GM19324 (cell line): ENCODE results near the gene IFI44.

Experiments
- ATAC-seq: cut with Tn5 transposase; IDR thresholded peaks from one replicate; pipeline ENCODE4 v1.9.1; 2021; ENCODE audit warnings: mild to moderate bottlenecking, moderate library complexity; ENCODE audit not compliant: unreplicated experiment, low FRiP score

IFI44 gene, protein sequence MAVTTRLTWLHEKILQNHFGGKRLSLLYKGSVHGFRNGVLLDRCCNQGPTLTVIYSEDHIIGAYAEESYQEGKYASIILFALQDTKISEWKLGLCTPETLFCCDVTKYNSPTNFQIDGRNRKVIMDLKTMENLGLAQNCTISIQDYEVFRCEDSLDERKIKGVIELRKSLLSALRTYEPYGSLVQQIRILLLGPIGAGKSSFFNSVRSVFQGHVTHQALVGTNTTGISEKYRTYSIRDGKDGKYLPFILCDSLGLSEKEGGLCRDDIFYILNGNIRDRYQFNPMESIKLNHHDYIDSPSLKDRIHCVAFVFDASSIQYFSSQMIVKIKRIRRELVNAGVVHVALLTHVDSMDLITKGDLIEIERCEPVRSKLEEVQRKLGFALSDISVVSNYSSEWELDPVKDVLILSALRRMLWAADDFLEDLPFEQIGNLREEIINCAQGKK

DNA sequence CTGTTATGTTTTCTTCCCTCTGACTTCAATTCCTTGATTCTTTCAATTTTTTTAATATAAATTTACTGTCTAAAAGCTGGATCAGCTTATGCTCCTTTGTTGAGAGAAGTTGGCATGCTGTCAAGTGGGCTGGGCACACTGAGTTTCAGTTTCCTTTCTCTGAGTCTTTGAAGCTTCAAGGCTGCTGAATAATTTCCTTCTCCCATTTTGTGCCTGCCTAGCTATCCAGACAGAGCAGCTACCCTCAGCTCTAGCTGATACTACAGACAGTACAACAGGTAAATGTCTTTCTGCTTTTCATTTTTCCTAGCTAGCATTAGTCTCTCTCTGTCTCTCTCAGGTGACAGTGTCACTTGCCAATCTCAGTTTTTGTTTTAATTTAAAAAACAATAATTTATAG, at the start of gene IFI44:
Gene IFI44 (plus strand): TSS at position 204 of the 400 bp plus-strand sequence. CDS start 365 bp downstream, outside the sequence.
- ATAC-seq, result peak; percentile 82

DNA sequence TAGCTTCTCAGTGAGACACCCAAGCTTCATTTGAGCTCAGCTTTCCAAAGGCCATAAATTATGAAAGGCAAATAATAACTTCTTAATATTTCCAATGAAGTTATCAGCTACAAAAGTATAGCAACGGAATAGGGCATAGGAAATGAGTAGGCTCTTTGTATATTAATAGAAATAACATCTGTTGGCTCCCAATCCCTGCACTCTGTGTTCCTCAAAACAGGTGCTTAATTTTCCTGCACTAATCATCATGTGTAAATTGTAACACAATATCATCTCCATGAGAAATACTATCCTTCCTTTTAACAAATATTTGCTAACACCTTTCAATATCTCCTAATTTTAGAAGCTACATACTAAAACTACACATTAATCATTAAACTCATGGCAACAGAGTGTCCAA, 48.6 kb upstream of the IFI44 start:
- ATAC-seq, result no peak

DNA sequence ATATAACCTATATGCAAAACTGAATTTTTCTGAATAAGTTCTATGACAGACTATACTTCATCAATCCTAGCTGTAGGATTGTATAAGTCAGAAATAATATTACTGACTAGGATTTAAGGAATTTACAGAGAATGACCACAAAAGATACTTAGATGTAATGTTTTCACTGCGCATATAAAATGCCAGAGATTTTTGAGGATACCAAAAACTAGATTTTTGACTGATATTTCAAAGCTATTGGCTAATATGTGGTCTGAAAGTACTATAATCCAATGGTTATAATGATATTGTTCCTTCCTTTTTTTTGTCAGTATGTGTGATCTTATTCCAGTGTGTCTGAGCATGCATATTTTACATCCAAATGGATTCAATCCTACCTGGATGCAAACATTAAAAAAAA, 46.4 kb upstream of the IFI44 start:
- ATAC-seq, result no peak

DNA sequence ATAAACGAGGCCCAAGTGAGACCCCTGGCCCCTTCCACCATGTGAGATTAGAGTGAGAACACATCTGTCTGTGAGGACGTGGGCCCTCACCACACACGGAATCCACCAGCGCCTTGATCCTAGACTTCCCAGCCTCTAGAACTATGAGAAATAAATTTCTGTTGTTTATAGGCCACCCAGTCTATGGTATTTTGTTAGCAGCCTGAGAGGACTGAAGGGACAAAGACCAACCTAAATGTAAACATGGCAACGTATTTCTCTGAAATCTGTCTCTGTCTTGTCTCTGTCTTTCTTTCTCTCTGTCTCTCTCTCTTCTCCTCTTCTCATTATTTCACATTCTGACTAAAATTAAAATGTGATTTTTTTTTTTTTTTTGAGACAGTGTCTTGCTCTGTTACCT, 45.0 kb upstream of the IFI44 start:
- ATAC-seq, result no peak

DNA sequence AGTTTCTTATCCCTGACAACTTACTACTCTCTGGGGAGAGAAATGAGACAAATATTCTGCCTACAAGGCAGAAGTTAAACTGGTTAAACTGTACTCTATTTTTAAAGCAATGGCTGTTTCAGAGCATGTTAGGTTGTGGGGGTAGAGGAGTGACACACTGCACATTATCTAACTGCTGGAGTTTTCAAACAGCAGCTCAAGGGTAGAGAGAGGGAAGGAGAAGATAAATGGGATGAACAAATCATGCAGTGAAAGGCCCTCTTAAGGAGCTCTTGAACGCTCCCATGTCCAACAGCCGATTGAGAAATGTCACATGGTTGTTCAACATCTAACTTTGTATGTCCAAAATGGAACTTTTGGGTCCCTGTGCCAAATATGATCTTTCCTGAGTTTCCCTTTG, 43.4 kb upstream of the IFI44 start:
- no peak for ATAC-seq

DNA sequence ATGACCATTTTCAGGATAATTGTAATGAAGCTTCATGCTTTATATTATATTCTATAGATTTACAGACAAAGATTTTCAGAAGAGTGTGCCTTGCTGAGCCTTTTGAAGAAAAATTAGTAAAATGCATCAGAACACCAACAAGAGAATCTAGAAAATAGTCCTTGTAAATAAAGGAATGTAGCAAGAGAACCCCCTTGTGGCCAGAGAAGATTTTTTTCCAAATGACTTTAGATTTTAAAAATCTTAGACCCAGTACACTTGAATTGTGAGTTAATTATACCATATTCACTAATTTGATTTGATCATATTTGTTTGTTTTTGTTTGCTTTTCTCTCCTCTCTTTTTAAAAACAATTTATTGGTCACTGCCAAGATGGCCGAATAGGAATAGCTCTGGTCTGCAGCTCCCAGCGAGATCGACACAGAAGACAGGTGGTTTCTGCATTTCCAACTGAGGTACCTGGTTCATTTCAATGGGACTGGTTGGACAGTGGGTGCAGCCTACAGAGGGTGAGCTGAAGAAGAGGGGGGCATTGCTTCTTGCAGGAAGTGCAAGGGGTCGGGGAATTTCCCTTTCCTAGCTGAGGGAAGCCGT, 42.2 kb upstream of the IFI44 start:
- no peak for ATAC-seq

DNA sequence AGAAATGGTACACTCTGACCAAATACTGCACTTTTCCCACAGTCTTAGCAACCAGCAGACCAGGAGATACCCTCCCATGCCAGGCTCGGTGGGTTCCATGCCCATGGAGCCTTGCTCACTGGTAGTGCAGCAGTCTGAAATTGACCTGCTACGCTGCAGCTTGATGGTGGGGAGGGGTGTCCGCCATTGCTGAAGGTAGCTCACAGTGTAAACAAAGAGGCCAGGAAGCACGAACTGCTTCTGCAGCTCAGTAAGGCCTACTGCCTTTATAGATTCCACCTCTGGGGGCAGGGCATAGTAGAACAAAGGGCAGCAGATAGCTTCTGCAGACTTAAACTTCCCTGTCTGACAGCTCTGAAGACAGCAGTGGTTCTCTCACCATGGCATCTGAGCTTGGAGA, 41.7 kb upstream of the IFI44 start:
- no peak for ATAC-seq

DNA sequence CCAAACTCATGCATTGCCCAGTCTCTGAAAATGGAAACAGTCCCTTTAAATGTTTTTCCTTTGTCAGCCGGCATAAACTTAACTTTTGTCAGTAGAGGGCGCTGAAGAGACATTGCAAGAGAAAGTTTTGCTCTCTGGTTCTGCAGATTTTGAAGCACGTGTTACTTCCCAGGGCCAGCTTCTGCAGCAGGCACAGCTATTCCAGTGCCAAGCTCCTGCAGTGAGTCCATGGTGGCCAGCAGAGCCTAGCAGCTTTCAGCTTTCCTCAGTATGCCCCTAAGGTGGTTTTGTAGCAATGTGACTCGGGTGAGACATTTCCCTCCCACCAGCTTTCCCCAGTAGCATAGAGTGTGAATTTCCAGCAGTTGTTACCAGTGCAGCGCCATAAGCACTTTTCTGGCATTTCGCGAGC, 32.0 kb upstream of the IFI44 start:
- peak; percentile 56 for ATAC-seq

DNA sequence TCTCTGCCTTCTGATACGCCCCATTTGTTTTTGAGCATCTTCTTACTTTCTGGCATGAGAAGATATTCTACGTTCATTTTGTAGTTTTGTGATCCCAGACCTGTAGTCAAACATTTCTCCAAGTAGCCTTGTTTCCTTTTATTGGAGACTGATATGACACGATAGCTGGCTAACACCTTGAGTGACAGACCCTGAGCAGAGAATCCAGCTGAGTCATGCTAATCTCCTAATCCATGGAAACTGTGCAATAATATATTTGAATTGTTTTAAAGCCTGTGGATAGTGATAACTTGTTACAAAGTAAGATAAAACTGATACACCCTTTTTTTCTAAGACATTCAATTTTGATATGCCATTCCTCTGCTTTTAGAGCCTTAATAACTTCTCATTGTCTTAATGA, 30.6 kb upstream of the IFI44 start:
- no peak for ATAC-seq

DNA sequence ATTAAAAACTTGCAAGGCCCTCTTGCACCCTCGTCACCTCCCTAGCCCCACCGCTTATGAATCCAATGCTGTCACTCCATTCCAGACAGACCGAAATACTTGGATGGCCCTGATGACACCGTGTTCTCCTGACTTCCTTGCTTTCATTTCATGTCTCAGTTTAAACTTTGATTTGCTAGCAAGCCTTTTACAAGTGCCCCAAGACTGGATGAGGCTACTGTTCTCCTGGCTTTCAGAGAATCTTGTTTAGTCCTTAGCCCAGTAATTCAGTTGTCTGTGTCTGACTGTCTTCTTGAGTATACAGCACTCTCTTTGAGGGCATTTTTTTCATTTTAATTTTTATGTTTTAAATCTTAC, 30.2 kb upstream of the IFI44 start:
- peak; percentile 1 for ATAC-seq

DNA sequence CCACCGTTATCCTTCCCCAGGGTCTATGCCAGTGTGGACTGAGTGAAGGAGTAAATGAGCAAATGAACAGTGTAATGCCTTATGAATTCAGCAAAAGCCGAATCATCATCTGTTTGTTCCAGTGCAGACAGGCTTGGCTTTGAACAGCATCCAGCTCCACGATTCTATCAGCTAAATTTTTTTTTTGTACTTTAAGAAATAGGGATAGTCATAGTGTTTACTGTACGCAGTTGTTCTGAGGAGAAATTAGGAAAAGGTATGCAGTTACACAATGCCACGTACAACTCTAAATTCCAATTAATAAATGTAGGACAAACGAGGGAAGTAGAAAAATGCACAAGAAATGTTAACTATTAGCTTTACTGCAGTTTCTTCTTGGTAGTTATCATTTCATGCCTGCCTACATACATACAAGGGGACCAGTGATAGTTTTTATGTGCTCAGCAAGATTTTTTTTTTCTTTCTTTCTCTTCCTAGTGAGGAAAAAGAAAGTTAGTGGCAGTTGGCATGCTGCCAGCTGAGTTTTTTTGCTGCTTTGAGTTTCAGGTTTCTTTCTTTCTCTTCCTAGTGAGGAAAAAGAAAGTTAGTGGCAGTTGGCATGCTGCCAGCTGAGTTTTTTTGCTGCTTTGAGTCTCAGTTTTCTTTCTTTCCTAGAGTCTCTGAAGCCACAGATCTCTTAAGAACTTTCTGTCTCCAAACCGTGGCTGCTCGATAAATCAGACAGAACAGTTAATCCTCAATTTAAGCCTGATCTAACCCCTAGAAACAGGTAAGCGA, 29.6 kb upstream of the IFI44 start, which contains the start of gene IFI44L:
Gene IFI44L (plus strand): TSS at position 646 of the 777 bp plus-strand sequence. CDS start 7,468 bp downstream, outside the sequence.
- peak; percentile 55 for ATAC-seq

DNA sequence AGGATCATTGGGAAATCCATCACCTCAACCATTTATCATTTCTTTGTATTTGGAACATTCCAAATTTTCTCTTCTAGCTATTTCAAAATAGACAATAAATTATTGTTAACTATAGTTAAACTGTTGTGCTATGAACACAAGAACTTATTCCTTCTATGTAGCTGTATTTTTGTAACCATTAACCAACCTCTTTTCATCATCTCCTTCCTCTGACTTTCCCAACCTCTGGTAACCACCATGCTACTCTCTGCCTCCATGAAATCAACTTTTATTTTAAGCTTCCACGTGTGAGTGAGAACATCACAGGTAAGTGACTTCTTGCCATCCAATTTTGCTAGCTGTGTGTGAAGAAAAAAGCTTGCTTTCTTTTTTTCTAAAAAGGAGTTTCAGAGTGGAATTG, 29.0 kb upstream of the IFI44 start:
- no peak for ATAC-seq

DNA sequence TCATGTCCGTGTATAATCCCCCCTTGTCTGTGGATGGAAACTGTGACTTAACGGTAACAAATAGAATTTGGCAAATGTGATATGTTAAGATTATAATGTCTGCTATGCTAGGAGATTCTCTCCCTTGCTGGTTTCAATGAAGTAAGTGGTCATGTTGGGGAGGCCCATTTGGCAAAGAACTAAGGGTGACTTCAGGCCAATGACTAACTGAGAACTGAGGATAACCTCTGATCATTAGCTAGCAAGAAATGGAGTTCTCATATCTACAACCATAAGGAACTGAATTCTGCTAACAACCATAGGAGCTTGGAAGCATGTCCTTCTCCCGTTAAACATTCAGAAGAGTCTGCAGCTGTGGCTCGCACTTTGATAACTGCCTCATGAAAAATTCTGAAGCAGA, 27.1 kb upstream of the IFI44 start:
- no peak for ATAC-seq

DNA sequence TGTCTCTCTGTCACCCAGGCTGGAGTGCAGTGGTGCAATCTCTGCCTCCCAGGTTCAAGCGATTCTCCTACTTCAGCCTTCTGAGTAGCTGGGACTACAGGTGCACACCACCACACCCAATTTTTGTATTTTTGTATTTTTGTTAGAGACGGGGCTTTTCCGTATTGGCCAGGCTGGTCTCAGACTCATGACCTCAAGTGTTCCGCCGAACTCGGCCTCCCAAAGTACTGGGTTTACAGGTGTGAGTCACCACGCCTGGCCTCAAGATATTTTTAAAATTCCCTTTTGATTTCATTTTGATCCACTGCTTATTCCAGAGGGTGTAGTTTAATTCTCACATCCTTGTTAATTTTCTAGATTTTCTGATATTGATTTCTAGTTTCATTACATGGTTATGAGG, 25.6 kb upstream of the IFI44 start:
- ATAC-seq, result no peak

DNA sequence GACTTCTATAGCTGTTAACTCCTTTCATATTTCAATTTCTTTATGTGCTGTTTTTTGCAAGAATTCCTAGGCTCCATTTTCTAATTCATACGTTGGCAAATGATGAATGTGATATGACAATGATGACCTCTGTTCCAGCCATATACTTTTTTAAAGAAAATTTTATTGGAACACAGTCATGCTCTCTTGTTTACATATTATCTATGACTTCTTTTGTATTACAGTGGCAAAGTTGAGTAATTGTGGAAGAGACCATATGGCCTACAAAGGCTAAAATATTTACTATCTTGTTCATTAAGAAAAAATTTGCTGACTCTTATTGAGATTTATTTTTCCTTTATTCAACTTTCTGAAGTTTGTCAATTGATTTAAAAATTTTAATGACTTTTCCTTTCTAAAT, 22.3 kb upstream of the IFI44 start:
- ATAC-seq, result no peak

DNA sequence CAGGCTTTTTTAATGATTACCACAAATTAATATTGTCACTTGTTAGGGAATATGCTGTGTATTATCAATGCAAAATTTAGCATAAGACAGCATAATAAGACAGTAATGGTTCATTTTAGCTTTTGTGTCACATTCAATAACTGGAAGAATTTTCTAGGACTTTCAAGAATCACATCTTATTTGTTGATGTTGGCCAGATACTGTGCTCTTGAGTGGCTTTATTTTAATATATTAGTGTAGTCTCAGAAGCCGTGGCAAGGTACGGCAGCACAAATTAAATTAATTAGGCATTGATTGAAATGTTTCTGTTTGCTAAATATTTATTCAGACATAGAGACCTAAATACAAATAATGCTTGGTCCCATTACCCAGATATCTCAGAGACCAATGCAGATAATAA, 19.0 kb upstream of the IFI44 start:
- ATAC-seq, result no peak

DNA sequence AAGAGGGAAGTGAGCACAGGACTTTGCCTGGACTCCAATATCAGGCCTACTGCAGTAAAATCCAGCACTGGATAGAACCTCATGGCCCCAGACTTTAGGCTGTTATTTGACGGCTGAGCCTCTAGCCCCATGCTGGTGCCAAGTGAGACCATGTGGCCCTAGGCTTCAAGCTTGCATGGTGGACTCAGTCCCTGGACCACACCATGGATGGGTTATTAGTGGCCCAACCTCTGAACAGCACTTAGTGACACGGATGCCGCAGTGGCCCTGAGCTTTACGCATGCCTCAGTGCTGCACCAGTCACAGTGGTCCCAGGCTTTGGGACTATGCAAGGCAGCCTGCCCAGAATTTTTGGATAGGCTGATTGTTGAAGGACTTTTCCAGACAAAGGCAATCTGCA, 16.4 kb upstream of the IFI44 start:
- no peak for ATAC-seq

DNA sequence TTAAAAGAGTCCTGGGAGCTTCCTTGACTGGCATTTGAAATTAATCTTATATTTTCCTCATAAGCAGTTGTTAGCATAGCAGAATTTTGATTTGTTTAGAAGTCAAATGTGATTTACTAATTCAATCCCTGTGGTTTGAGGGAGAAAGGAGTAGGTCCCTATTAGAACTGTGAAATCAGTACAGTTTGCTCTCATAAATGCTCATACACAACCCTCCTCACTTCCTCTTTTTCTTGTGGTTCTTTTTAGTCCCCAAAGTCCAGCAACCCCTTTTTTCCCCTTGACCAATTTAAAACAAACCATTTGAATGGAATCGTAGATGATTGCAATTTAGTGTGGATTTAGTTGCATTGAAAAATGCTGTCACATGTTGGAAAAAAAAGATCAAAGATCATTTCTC, 9.2 kb upstream of the IFI44 start:
- no peak for ATAC-seq

DNA sequence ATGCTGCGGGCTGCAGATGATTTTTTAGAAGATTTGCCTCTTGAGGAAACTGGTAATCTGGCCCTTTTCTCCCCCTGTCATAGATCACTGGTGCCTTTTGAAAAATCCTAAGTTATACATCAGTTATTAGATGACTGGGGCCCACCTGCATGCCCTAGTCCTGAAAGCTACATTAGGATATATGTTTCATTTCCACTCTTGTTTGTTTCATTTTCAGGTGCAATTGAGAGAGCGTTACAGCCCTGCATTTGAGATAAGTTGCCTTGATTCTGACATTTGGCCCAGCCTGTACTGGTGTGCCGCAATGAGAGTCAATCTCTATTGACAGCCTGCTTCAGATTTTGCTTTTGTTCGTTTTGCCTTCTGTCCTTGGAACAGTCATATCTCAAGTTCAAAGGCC, 8.1 kb upstream of the IFI44 start:
- ATAC-seq, result no peak

DNA sequence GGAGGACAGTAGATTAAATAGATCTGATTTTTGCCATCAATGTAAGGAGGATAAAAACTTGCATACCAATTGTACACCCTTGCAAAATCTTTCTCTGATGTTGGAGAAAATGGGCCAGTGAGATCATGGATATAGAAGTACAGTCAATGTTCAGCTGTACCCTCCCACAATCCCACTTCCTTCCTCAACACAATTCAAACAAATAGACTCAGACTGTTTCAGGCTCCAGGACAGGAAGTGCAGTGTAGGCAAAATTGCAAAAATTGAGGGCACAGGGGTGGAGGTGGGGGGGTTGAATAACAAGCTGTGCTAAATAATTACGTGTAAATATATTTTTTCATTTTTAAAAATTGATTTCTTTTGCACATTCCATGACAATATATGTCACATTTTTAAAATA, 3.9 kb upstream of the IFI44 start:
- ATAC-seq, result no peak

DNA sequence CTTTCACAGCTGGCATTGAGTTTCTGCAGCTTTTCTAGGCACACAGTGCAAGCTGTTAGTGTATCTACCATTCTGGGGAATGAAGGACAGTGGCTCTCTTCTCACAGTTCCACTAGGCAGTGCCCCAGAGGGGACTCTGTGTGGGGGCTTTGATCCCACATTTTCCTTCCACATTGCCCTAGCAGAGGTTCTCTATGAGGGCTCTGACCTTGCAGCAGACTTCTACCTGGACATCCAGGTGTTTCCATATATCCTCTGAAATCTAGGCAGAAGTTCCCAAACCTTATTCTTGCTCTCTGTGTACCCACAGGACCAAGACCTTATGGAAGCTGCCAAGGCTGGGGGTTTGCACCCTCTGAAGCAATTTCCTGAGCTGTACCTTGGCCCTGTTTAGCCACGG, 2.4 kb upstream of the IFI44 start:
- ATAC-seq, result no peak
